HL-60 (cell line): ENCODE data around the gene RNF130.
"Not testable (repeated sequence)": the region's sequence is repeated elsewhere in the genome, so short reads cannot be mapped to it uniquely, and the experiment has no call there.

Experiments used
- CTCF ChIP-seq: IDR thresholded peaks from one replicate; pipeline ENCODE4 v1.5.1; 2011; ENCODE audit warnings: low read length, control low read depth, inconsistent platforms; ENCODE audit not compliant: insufficient read depth
- GABPA ChIP-seq: IDR thresholded peaks from 2 replicates; pipeline ENCODE4 v1.6.1; 2012; ENCODE audit warnings: low read depth
- POLR2AphosphoS5 ChIP-seq: IDR thresholded peaks from 2 replicates; pipeline ENCODE4 v1.6.1; 2012; ENCODE audit warnings: low read depth
- REST ChIP-seq: IDR thresholded peaks from 2 replicates; pipeline ENCODE4 v1.6.1; 2012; ENCODE audit warnings: low read depth; ENCODE audit not compliant: insufficient replicate concordance

- TF ChIP-seq CTCF, POLR2AphosphoS5, REST, GABPA: not testable (repeated sequence)
Measured at GRCh38 chr5:180015523-180015922, 56.0 kb downstream of the RNF130 start.
